GM12878 (cell line): Measurements from ENCODE around the gene PREX1. TPM values are rescaled to one million over a fixed set of nuclear protein-coding genes. Genes with fewer than 3 reads are reported as not detected.

Source experiments
- ATAC-seq: fragments of 200-7000 bp; cut with Tn5 transposase; 3 replicates; pipeline ENCODE4 v1.9.1; 2020; ENCODE audit warnings: mild to moderate bottlenecking, moderate library complexity
- BruUV-seq: library from RNA; stranded (reverse); fragments of 400-500 nt; replicated peaks from 2 replicates; lab custom pipeline; 2021; lab: Mats Ljungman, UMichigan
- CTCF ChIA-PET: fragments of 300-600 bp; sonication (Branson Sonifier 250); formaldehyde crosslinking; extraction: SDS; loops from one replicate; lab custom pipeline; 2021; ENCODE audit warnings: inconsistent platforms; lab: Yijun Ruan, JAX
- POLR2A ChIA-PET: fragments of 350-600 bp; formaldehyde crosslinking; extraction: SDS; loops from one replicate; lab custom pipeline; 2021; ENCODE audit warnings: inconsistent platforms; lab: Charles Lee
- RAD21 ChIA-PET: fragments of 300-600 bp; sonication (Branson Sonifier 250); formaldehyde crosslinking; loops from one replicate; lab custom pipeline; 2023; ENCODE audit warnings: antibody characterized with exemption; ENCODE audit not compliant: unreplicated experiment; lab: Charles Lee
- SMC1A ChIA-PET: fragments of 300-600 bp; sonication (Branson Sonifier 250); formaldehyde crosslinking; loops from one replicate; lab custom pipeline; 2023; ENCODE audit not compliant: unreplicated experiment, uncharacterized antibody; lab: Charles Lee
- DNase-seq: peaks from one replicate; pipeline ENCODE4 v3.0.0-alpha.2; 2011; ENCODE audit warnings: low read depth, low spot score
- FAIRE-seq: peaks from 3 replicates; lab custom pipeline; 2011; peaks lifted over from hg19 to GRCh38; lab: Jason Lieb, UNC
- H2AFZ ChIP-seq: 2 replicates; pipeline ENCODE4 v1.6.0; 2011; ENCODE audit warnings: low read depth, low read length, control low read depth; ENCODE audit not compliant: control insufficient read depth
- H3K27ac ChIP-seq: 2 replicates; pipeline ENCODE4 v1.5.1; 2011; ENCODE audit warnings: control low read depth; ENCODE audit not compliant: control insufficient read depth, insufficient read depth
- H3K27me3 ChIP-seq, 2 experiments: replicated peaks in 1 of 2; 2 replicates each; pipeline versions ENCODE4 v1.6.0 to v1.6.1; 2011; ENCODE audit warnings: low read length in 1 of 2; ENCODE audit not compliant: control insufficient read depth in 2 of 2, insufficient read depth in 2 of 2
- H3K36me3 ChIP-seq, 2 experiments: 2 replicates each; pipeline ENCODE4 v1.5.1; 2011; ENCODE audit warnings: low read length in 1 of 2; ENCODE audit not compliant: control insufficient read depth in 2 of 2, insufficient read depth in 2 of 2
- H3K4me1 ChIP-seq: 2 replicates; pipeline ENCODE4 v1.6.1; 2011; ENCODE audit warnings: mild to moderate bottlenecking, low read length, moderate library complexity, mixed read lengths; ENCODE audit not compliant: control insufficient read depth, insufficient read depth
- H3K4me2 ChIP-seq: 2 replicates; pipeline ENCODE4 v1.6.0; 2011; ENCODE audit warnings: control low read depth; ENCODE audit not compliant: control insufficient read depth, insufficient read depth
- H3K4me3 ChIP-seq: fragments of 200-600 bp; sonication (generic); 2 replicates; pipeline ENCODE4 v1.5.1; 2016
- H3K79me2 ChIP-seq: 2 replicates; pipeline ENCODE4 v1.6.0; 2011; ENCODE audit warnings: low read length; ENCODE audit not compliant: control insufficient read depth, insufficient read depth
- H3K9ac ChIP-seq: 2 replicates; pipeline ENCODE4 v1.8.0; 2011; ENCODE audit warnings: low read length, control low read depth, mixed read lengths; ENCODE audit not compliant: control insufficient read depth, insufficient read depth
- H3K9me3 ChIP-seq: replicated peaks from 3 replicates; pipeline ENCODE4 v1.5.1; 2011; ENCODE audit warnings: mild to moderate bottlenecking, low read length; ENCODE audit not compliant: control insufficient read depth, insufficient read depth
- H4K20me1 ChIP-seq: 2 replicates; pipeline ENCODE4 v1.6.0; 2011; ENCODE audit not compliant: control insufficient read depth, insufficient read depth
- BACH1 ChIP-seq: fragments of 450-650 bp; IDR thresholded peaks from 2 replicates; pipeline ENCODE4 v1.6.1; 2017; ENCODE audit warnings: mild to moderate bottlenecking, borderline replicate concordance
- E2F4 ChIP-seq: IDR thresholded peaks from 2 replicates; pipeline ENCODE4 v1.6.1; 2012; ENCODE audit warnings: low read depth, low read length, improper control_type of control experiment
- FOXM1 ChIP-seq: IDR thresholded peaks from 2 replicates; pipeline ENCODE4 v1.6.1; 2012; ENCODE audit warnings: low read depth, mild to moderate bottlenecking, inconsistent platforms, low read length, moderate library complexity
- IRF3 ChIP-seq: fragments of 450-650 bp; IDR thresholded peaks from 2 replicates; pipeline ENCODE4 v1.6.1; 2014; ENCODE audit warnings: mild to moderate bottlenecking
- NFIC ChIP-seq: IDR thresholded peaks from 2 replicates; pipeline ENCODE4 v1.6.1; 2012; ENCODE audit warnings: low read depth, mild to moderate bottlenecking, inconsistent platforms, low read length, moderate library complexity
- PAX8 ChIP-seq: fragments of 450-650 bp; IDR thresholded peaks from 2 replicates; pipeline ENCODE4 v1.6.1; 2017; ENCODE audit warnings: mild to moderate bottlenecking, moderate library complexity
- PML ChIP-seq: IDR thresholded peaks from 2 replicates; pipeline ENCODE4 v1.6.1; 2012; ENCODE audit warnings: low read length, inconsistent platforms
- RAD21 ChIP-seq: IDR thresholded peaks from 2 replicates; pipeline ENCODE4 v1.6.1; 2011; ENCODE audit warnings: mild to moderate bottlenecking, low read depth, low read length, moderate library complexity; ENCODE audit not compliant: insufficient read depth
- ZNF592 ChIP-seq: fragments of 450-650 bp; IDR thresholded peaks from 2 replicates; pipeline ENCODE4 v1.6.1; 2017; ENCODE audit warnings: mild to moderate bottlenecking, moderate library complexity
- WGBS: methylation state at CpG from one replicate; pipeline ENCODE4 v1.1.6; 2016; ENCODE audit warnings: low lambda C conversion rate; ENCODE audit not compliant: insufficient replicate concordance, insufficient coverage; ENCODE audit errors: missing lambda C conversion rate; 5-methylcytosine and 5-hydroxymethylcytosine counted together
- in situ Hi-C: fragments of 300-500 bp; cut with MboI; formaldehyde crosslinking; loops from 9 replicates; pipeline ENCODE4 v1.14.3; 2018; ENCODE audit warnings: mixed read lengths
- intact Hi-C: fragments of 100-400 bp; cut with micrococcal nuclease; formaldehyde crosslinking; loops from one replicate; pipeline ENCODE4 v1.14.2; 2022; ENCODE audit not compliant: unreplicated experiment
- polyA plus RNA-seq, 11 experiments: library from polyadenylated mRNA; depleted of rRNA in 4 of 11; unstranded in 6 of 11; stranded (reverse) in 5 of 11; fragments of >200 nt; fragmentation: Nextera tagmentation in 4 of 11; fragmentation: Illumina TruSeq in 1 of 11; extraction: Ambion mirVana in 4 of 11; extraction: Trizol in 1 of 11; gene quantifications; 1 replicate in 1 of 11; 2 replicates in 10 of 11; pipeline versions ENCODE4 v1.2.1 to v1.2.3, GENCODE V29; 2011 to 2016; ENCODE audit warnings: inconsistent platforms in 2 of 11, missing spikeins in 2 of 11, low read depth in 1 of 11
- total RNA-seq, 4 experiments: library from RNA; depleted of rRNA in 3 of 4; stranded (reverse); fragments of >200 nt in 3 of 4; fragmentation: Illumina TruSeq in 1 of 4; extraction: Trizol in 1 of 4; gene quantifications; 2 replicates each; pipeline versions ENCODE4 v1.2.1 to v1.2.3, GENCODE V29; 2013 to 2021

PREX1 gene
- total and polyA plus RNA-seq, 10 of the 15 experiments (the other 5 are each of a cell fraction or from before 2014, with no cell fraction given), result 2.6 to 114 (median 38.9) TPM

GRCh38 chr20:48678421-48678820, 149.4 kb downstream of the PREX1 start:
- SMC1A ChIA-PET, result interaction anchor here (0.6 kb wide), 1 partner anchor 221 kb away, joined by 3 read pairs; no protein-coding TSS in a partner anchor
- no peaks in the 10 kb centered on the region for H4K20me1 ChIP-seq
- H3K9ac ChIP-seq, result no peak overlapping the region
- no TSS peak for BruUV-seq
- peaks cover 35 to 51% of the 10 kb centered on the region in 2 experiments for H3K36me3 ChIP-seq
- H3K27me3 ChIP-seq, result no peaks in the 10 kb centered on the region
- in situ Hi-C loops, result no loop called here
- H3K4me2 ChIP-seq, result no peak overlapping the region
- no peak overlapping the region for H2AFZ ChIP-seq
- no peak for FAIRE-seq
- no peaks in the 10 kb centered on the region for H3K9me3 ChIP-seq
- no peak for ATAC-seq
- POLR2A ChIA-PET, result no interaction called here
- H3K4me3 ChIP-seq, result no peak overlapping the region
- CTCF ChIA-PET, result interaction anchor here (1.2 kb wide), 2 partner anchors 21 to 227 kb away, joined by 3 read pairs; no protein-coding TSS in a partner anchor
- TF ChIP-seq FOXM1 (no peak), NFIC (no peak), RAD21 (no peak)
- DNase-seq, result no peak
- intact Hi-C loops, result no loop called here
- no peak overlapping the region for H3K27ac ChIP-seq
- no peaks in the 10 kb centered on the region for H3K79me2 ChIP-seq
- H3K4me1 ChIP-seq, result no peaks in the 10 kb centered on the region
- RAD21 ChIA-PET, result no interaction called here
- WGBS, result 85% methylated on average over 4 of the region's 5 CpGs

GRCh38 chr20:48676795-48677460, 150.9 kb downstream of the PREX1 start:
- ChIA-PET POLR2A (interaction anchor here (0.5 kb wide), 1 partner anchor 247 kb away, joined by 4 read pairs; no protein-coding TSS in a partner anchor), CTCF (interaction anchor here (0.7 to 1.2 kb wide), 2 partner anchors 19 to 228 kb away, joined by 3 read pairs; no protein-coding TSS in a partner anchor), RAD21 (interaction anchor here (0.5 kb wide), 1 partner anchor 64 kb away, joined by 5 read pairs; no protein-coding TSS in a partner anchor), SMC1A (interaction anchor here (1.0 to 1.2 kb wide), 2 partner anchors 9 to 227 kb away, joined by 3 to 5 read pairs; no protein-coding TSS in a partner anchor)
- H3K9ac ChIP-seq, result no peak overlapping the region
- no peak for ATAC-seq
- intact Hi-C loops, result no loop called here
- no peak overlapping the region for H2AFZ ChIP-seq
- H3K27me3 ChIP-seq, result no peaks in the 10 kb centered on the region
- no peak overlapping the region for H3K4me2 ChIP-seq
- BruUV-seq, result no TSS peak
- H3K9me3 ChIP-seq, result no peaks in the 10 kb centered on the region
- H3K79me2 ChIP-seq, result no peaks in the 10 kb centered on the region
- no peak for DNase-seq
- WGBS, result 91% methylated on average over 11 of the region's 12 CpGs
- FAIRE-seq, result no peak
- H3K36me3 ChIP-seq, result peaks cover 32 to 51% of the 10 kb centered on the region in 2 experiments
- H4K20me1 ChIP-seq, result no peaks in the 10 kb centered on the region
- no peaks in the 10 kb centered on the region for H3K4me1 ChIP-seq
- no peak overlapping the region for H3K4me3 ChIP-seq
- no peak overlapping the region for H3K27ac ChIP-seq
- in situ Hi-C loops, result no loop called here
- TF ChIP-seq IRF3, result no peak
- TF ChIP-seq BACH1, result no peak
- no peak for TF ChIP-seq E2F4
- no peak for TF ChIP-seq PAX8
- no peak for TF ChIP-seq ZNF592
- no peak for TF ChIP-seq PML
